Measurements from ENCODE around the gene MOB1B.

Gene MOB1B

DNA sequence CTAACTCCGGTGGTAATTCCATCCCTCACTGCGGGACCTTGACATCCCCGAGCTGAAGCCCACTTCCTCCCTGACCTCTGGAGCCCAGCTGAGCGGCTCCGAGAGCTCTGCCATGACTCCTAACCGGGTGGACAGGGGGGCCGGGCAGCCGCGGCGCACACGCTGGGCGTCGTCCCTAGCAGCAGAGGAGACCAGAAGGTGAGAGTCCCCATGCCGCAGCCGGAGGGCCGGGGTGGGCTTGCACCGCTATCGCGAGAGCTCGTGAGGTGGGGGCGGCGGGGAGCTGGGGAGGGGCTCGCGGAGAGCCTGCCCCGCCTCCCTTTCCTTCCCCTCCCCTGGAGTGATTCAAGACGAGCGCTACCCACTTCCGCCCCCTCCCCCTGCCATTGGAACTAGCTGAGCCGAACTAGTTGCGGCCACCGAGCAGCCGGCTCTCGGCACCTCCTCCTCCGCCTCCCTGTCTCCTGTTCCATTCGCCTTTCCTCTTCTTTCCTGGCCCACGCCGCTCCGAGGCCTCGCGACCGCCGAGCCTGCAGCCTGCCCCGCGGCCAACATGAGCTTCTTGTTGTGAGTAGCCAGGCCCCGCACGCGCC, at the start of gene MOB1B:
Gene MOB1B, plus strand, starts transcription at position 386 of the 593 bp plus-strand sequence. Its CDS starts 168 bp downstream, at position 554.
- DNase-seq (peak; percentile 76), ATAC-seq (replicated peaks) (peak; percentile 86 to 92)
- Mint-ChIP-seq H3K36me3 (peaks cover 18 to 27% of the 10 kb centered on the region in 2 donors), H3K4me1 (peaks cover 16 to 42% of the 10 kb centered on the region in 2 donors), H3K9me3 (no peaks in the 10 kb centered on the region), H3K27ac (peak within 1 kb of the TSS; percentile 96), H3K4me3 (peak within 1 kb of the TSS; percentile 93 to 94), H3K27me3 (no peaks in the 10 kb centered on the region)

DNA sequence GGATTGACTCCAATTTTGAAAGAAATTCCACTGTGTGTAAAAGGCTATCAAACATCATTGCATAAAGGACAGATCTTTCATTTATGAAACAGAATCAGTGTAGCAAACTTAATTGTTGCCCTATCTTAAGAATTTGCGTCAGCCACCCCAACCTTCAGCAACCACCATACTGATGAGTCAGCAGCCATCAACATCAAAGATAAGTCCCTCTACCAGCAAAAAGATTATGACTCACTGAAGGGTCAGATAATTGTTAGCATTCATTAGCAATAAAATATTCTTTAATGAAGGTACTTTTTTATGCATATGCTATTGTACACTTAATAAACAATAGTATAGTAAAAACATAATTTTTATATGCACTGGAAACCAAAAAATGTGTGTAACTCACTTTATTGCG, 46.7 kb upstream of the MOB1B start:
- Mint-ChIP-seq H3K4me1 (peaks cover 4 to 12% of the 10 kb centered on the region in 2 donors), H3K4me3 (no peak overlapping the region), H3K27ac (no peak overlapping the region), H3K9me3 (no peaks in the 10 kb centered on the region), H3K36me3 (peaks cover 0 to 3% of the 10 kb centered on the region in 2 donors), H3K27me3 (no peaks in the 10 kb centered on the region)
- DNase-seq: no peak
- ATAC-seq (replicated peaks): no peak

DNA sequence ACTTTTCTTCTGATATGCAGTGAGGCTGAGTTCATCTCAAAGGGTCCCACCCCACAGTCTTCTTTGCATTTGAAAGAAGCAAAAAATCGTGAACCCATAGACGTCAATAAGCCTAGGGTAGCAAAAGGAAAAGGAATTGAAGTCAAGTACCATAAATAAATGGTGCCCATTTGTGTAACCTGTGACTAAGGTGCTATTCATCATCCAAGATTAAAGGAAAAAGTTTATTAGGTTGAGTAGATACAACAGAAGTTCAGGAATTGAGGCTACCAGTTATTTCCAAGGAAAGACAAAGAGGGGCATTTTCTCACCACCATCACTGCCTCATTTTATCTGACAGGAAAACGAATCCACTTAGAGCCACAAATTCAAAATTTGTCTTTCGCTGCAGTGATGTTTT, 43.7 kb upstream of the MOB1B start:
- Mint-ChIP-seq H3K27me3 (no peaks in the 10 kb centered on the region), H3K27ac (no peak overlapping the region), H3K36me3 (peaks cover 0 to 3% of the 10 kb centered on the region in 2 donors), H3K4me3 (no peak overlapping the region), H3K9me3 (no peaks in the 10 kb centered on the region), H3K4me1 (peaks cover 9 to 15% of the 10 kb centered on the region in 2 donors)
- no peak for ATAC-seq (replicated peaks)
- DNase-seq: no peak

DNA sequence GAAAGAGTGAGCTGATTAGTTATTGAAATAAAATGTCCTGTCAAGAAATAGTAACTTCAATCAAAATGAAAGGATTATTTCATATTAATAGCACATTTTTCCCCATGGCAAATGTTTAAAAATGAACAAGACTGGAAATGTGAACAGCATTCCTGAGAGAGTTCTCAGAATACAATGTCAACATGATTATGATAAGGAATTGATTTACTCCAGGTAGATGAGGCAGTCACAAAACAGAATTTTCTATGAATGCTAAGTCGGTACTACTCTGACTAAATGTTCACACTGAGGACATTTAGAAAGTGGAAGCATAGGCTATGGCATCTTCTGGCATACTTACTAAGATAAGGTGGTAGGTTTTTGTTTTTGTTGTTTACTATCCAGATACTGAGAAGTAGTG, 43.1 kb upstream of the MOB1B start:
- no peak for ATAC-seq (replicated peaks)
- no peak overlapping the region for H3K4me3 Mint-ChIP-seq
- no peak overlapping the region for H3K27ac Mint-ChIP-seq
- no peaks in the 10 kb centered on the region for H3K27me3 Mint-ChIP-seq
- no peak for DNase-seq
- H3K4me1 Mint-ChIP-seq: peaks cover 7 to 12% of the 10 kb centered on the region in 2 donors
- peaks cover 0 to 3% of the 10 kb centered on the region in 2 donors for H3K36me3 Mint-ChIP-seq
- no peaks in the 10 kb centered on the region for H3K9me3 Mint-ChIP-seq

DNA sequence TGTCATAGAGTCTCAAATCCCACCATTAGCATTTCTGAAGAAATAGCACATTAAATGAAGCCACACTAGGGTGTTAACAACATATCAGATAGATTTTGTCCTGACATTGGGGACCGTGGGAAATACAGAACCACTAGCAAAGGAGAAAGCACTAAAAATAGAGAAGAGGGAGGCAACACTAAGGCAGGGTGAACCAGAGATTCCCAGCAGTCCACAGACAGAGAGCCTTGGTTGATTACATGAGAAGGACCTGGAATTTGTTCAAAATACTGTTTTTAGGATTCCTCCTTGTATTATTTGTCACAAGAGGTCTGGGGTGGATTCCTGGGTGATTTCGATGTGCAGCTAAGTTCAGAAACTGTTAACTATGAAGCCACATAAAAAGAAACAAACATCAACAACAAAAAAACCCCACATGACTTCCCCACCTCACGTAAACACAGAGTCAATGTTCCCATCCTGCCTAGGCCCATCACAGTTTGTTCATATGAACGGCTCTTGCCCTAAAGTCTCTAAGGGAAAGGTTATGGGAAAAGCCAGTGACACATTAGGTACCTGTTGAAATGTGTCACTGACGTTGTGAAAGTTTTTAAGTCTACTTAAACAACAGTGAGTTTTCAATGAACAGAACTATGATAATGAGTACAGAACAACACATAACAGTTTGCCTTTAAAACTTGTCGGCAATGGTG, 38.9 kb upstream of the MOB1B start:
- DNase-seq (peak; percentile 18), ATAC-seq (replicated peaks) (peak; percentile 79 to 93)
- no peaks in the 10 kb centered on the region for H3K36me3 Mint-ChIP-seq
- H3K9me3 Mint-ChIP-seq: no peaks in the 10 kb centered on the region
- peak overlapping the region in 1 of 2 donors; percentile 17 for H3K4me3 Mint-ChIP-seq
- peak overlapping the region; percentile 42 for H3K27ac Mint-ChIP-seq
- H3K4me1 Mint-ChIP-seq: peaks cover 7 to 10% of the 10 kb centered on the region in 2 donors
- H3K27me3 Mint-ChIP-seq: no peaks in the 10 kb centered on the region

DNA sequence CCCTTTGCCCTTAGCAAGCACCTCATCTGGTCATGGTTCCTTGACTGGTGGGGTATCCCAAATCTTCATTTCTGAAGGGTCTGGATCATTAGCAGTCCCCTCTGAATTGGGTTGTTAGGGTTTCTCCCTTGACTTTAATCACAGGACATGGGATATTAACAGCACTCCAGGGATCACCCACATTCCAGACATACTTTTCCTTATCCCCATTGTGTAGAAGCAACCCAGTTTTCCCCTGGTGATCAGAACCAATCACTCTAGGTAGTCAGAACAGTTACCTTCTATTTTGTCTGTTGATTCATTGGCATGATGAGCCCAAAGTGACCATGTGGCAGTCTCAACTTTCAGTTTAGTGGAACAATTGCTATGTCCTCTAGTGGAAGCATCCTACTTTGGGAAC, 33.4 kb upstream of the MOB1B start:
- Mint-ChIP-seq H3K4me1 (peaks cover 2 to 7% of the 10 kb centered on the region in 2 donors), H3K27ac (no peak overlapping the region), H3K36me3 (no peaks in the 10 kb centered on the region), H3K4me3 (no peak overlapping the region), H3K9me3 (no peaks in the 10 kb centered on the region), H3K27me3 (no peaks in the 10 kb centered on the region)
- no peak for ATAC-seq (replicated peaks)
- DNase-seq: no peak

DNA sequence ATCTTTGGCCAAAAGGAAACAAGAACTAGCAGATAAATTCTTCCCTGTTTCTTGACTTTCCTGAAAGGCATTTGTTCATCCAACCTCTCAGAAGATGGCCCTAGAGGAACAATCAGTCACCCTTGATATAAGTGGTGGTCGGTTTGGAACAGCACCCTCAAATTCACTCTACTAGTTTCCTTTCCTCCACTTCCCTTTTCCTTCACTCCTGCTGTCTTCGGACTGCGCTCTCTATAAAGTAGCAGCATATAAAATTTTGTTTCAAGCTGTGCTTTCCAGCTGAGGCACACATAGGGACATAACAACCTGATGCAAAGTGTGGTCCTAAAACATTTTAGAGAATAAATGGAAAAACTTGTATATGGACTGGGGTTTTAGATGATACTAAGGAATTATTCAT, 29.0 kb upstream of the MOB1B start:
- peaks cover 14 to 28% of the 10 kb centered on the region in 2 donors for H3K4me1 Mint-ChIP-seq
- no peak overlapping the region for H3K4me3 Mint-ChIP-seq
- DNase-seq: no peak
- no peaks in the 10 kb centered on the region for H3K27me3 Mint-ChIP-seq
- H3K36me3 Mint-ChIP-seq: no peaks in the 10 kb centered on the region
- ATAC-seq (replicated peaks): no peak
- no peaks in the 10 kb centered on the region for H3K9me3 Mint-ChIP-seq
- no peak overlapping the region for H3K27ac Mint-ChIP-seq

DNA sequence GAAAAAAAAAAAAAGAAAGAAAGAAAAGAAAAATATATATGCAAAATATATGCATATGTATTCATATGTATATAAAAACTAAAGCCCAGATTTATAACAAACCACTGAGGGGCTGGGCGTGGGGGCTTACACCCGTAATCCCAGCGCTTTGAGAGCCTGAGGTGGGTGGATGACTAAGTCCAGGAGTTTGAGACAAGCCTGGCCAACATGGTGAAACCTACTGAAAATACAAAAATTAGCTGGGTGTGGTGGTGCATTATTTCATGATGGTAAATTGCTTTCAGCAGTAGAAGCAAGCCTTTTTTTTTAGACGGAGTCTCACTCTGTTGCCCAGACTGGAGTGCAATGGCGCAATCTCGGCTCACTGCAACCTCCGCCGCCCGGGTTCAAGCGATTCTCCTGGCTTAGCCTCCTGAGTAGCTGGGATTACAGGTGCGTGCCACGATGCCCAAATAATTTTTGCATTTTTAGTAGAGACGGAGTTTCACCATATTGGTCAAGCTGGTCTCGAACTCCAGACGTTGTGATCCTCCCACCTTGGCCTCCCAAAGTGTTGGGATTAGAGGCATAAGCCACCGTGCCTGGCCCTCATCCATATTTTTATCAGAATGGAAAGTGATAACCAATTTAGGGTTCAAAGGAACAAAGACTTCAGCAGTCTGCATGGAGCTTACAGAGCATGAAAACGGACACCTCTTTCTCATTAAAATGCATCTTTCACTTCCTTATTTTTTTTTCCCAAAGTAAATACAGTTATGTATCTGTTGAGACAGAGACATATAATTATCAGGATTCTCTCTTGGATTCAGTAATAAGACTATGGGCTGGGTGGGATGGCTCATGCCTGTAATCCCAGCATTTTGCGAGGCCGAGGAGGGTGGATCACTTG, 27.7 kb upstream of the MOB1B start:
- Mint-ChIP-seq H3K4me3 (peak overlapping the region; percentile 32 to 52), H3K27me3 (no peaks in the 10 kb centered on the region), H3K9me3 (no peaks in the 10 kb centered on the region), H3K36me3 (no peaks in the 10 kb centered on the region), H3K4me1 (peaks cover 14 to 28% of the 10 kb centered on the region in 2 donors), H3K27ac (peak overlapping the region; percentile 56)
- DNase-seq: no peak
- ATAC-seq (replicated peaks): peak; percentile 91 to 95

DNA sequence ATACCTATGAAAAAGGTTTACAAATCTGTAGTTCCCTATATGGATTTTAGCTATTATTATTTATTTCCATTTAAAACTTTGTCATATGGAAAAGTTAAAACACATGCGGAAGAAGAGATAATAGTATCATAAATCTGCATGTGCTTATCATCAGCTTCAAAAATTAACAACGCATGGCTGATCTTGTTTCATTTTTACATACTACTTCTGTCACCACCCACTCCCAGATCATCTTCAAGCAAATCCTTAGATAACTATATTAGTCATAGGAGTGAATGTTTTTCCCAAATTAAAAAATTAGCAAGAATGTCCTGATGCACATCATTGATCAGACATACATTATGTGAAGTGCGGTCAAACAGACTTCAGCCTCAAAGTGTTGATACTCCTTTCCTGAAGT, 24.6 kb upstream of the MOB1B start:
- H3K9me3 Mint-ChIP-seq: no peaks in the 10 kb centered on the region
- H3K36me3 Mint-ChIP-seq: no peaks in the 10 kb centered on the region
- H3K4me1 Mint-ChIP-seq: peaks cover 14 to 32% of the 10 kb centered on the region in 2 donors
- DNase-seq (no peak), ATAC-seq (replicated peaks) (no peak)
- no peaks in the 10 kb centered on the region for H3K27me3 Mint-ChIP-seq
- no peak overlapping the region for H3K27ac Mint-ChIP-seq
- no peak overlapping the region for H3K4me3 Mint-ChIP-seq

DNA sequence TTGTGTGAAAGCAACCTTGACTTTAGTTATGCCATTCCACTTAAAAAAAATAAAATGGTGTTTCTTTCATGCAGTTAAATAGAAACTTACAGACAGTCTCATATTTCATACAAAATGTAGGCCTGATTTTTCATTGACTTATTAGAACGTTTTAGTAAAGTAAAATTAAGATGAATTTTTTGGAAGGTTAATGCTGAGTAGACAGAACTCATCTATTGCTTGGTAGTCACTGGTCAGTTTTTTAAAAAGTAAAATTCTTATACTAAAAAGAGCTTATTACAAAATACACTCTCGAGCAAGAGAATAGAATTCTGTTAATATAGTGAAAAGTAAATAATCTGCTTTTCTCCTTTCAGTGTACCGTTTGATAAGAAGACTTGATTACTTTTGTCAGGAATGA, 21.4 kb upstream of the MOB1B start:
- no peak overlapping the region for H3K27ac Mint-ChIP-seq
- H3K4me1 Mint-ChIP-seq: peaks cover 3 to 11% of the 10 kb centered on the region in 2 donors
- H3K36me3 Mint-ChIP-seq: no peaks in the 10 kb centered on the region
- H3K27me3 Mint-ChIP-seq: no peaks in the 10 kb centered on the region
- ATAC-seq (replicated peaks): no peak
- DNase-seq: no peak
- H3K4me3 Mint-ChIP-seq: no peak overlapping the region
- H3K9me3 Mint-ChIP-seq: no peaks in the 10 kb centered on the region

DNA sequence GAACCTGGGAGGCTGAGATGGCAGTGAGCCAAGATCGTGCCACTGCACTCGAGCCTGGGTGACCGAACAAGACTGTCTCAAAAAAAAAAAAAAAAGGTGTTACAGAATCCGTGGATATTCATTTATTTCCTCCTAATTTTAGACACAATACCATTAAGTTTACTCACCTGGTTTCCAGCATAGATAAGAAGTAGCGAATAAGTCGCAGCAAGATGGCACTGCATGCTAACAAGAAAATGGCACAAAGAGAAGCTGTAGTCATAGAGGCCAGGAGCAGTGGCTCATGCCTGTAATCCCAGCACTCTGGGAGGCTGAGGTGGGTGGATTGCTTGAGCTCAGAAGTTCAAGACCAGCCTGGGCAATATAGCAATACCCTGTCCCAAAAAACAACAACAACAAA, 17.0 kb upstream of the MOB1B start:
- ATAC-seq (replicated peaks) (no peak), DNase-seq (no peak)
- Mint-ChIP-seq H3K4me3 (no peak overlapping the region), H3K36me3 (no peaks in the 10 kb centered on the region), H3K4me1 (peaks cover 0 to 6% of the 10 kb centered on the region in 2 donors), H3K27me3 (no peaks in the 10 kb centered on the region), H3K27ac (no peak overlapping the region), H3K9me3 (no peaks in the 10 kb centered on the region)

DNA sequence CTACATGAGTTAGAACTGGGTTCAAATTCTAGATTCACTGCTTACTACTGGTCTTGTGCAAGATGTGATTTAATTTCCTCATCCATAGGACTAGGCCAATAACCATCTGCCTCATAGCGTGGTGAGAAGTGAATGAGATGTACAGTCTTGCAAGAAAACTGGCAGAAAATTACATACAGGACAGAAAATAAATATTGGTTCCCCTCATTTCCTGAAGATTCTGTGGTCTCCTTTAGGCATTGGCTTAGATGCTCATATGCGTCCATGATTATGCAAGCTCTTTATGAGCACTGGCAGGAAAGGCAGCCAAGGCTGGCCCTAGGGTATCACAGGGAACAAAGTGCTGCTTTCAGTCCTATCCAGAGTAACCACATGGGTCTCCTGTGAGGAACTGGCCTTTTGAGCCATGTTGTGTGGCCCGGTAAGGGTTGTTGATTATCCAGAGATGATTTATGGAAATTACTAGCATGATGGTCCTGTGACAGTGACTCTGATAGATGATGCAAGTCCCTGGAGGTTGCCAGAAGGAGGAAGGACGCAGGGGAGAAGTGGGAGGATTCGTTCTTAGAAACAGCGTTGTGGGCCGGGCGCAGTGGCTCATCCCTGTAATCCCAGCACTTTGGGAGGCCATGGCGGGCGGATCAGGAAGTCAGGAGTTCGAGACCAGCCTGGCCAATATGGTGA, 9.9 kb upstream of the MOB1B start:
- ATAC-seq (replicated peaks): no peak
- no peak overlapping the region for H3K4me3 Mint-ChIP-seq

DNA sequence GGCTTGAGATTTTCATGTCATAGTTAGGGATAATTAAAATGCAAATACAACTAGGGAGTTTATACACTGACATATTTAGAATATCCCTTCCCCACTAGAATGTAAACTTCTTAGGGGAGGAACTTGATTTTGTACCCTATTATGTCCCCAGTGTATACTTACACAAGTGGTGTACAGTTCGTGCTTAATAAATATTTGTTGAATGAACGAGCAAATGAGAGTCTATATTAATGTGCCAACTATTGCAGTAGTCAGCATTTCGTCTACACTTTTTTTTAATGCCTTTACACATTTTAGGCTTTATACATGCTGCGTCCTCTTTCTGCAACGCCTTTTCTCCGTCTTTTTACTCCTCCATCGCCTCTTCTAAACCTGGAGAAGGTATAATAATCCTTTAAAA, 8.4 kb upstream of the MOB1B start:
- H3K4me1 Mint-ChIP-seq: peaks cover 4 to 16% of the 10 kb centered on the region in 2 donors
- no peak overlapping the region for H3K4me3 Mint-ChIP-seq
- H3K27ac Mint-ChIP-seq: no peak overlapping the region
- H3K27me3 Mint-ChIP-seq: no peaks in the 10 kb centered on the region
- DNase-seq (no peak), ATAC-seq (replicated peaks) (no peak)
- H3K9me3 Mint-ChIP-seq: no peaks in the 10 kb centered on the region
- peaks cover 0 to 1% of the 10 kb centered on the region in 2 donors for H3K36me3 Mint-ChIP-seq

More for the DNA sequence above, 9.9 kb upstream of the MOB1B start:
- peak overlapping the region; percentile 20 for H3K27ac Mint-ChIP-seq
- peaks cover 0 to 1% of the 10 kb centered on the region in 2 donors for H3K36me3 Mint-ChIP-seq
- H3K27me3 Mint-ChIP-seq: no peaks in the 10 kb centered on the region
- H3K9me3 Mint-ChIP-seq: no peaks in the 10 kb centered on the region
- DNase-seq: no peak
- H3K4me1 Mint-ChIP-seq: peaks cover 4 to 16% of the 10 kb centered on the region in 2 donors

DNA sequence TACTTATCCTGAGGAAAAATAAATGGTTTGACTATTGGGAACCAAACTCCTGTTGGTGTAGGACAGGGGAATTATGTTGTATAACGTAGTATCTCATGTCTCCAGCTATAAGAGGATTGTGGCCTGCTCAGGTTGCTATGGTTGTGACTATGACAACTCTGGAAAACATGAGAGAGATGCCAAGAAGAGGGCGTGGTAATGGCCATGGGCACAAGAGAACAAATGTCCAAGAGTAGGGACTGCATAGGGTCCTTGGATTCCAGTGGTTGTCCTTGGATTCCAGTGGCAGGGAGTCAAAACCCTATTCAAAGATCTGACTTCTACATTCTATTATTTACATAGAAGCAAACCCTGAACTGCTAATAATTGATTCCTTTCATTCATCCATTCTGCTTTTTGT, 6.8 kb upstream of the MOB1B start:
- Mint-ChIP-seq H3K9me3 (no peaks in the 10 kb centered on the region), H3K36me3 (peaks cover 0 to 1% of the 10 kb centered on the region in 2 donors), H3K4me3 (no peak overlapping the region), H3K27ac (no peak overlapping the region), H3K4me1 (peaks cover 4 to 16% of the 10 kb centered on the region in 2 donors), H3K27me3 (no peaks in the 10 kb centered on the region)
- DNase-seq (no peak), ATAC-seq (replicated peaks) (no peak)
